NCI-H146 treated with DMSO at 0.1 percent for 48 hours (cell line): ENCODE results near the gene BARHL1.

ENCODE experiments used
- DNase-seq: peaks from one replicate; lab custom pipeline; 2025; ENCODE audit not compliant: unreplicated experiment; lab: John Stamatoyannopoulos, UW

BARHL1 gene

GRCh38 chr9:132582276-132582785 is at the start of gene BARHL1:
Gene BARHL1, plus strand, starts transcription at chr9:132582606. Its CDS starts 192 bp downstream, at chr9:132582798.
- peak; percentile 9 for DNase-seq

GRCh38 chr9:132534832-132535231 is 47.6 kb upstream of the BARHL1 start:
- DNase-seq = no peak

GRCh38 chr9:132536124-132536523 is 46.3 kb upstream of the BARHL1 start:
- DNase-seq = no peak

- no peak for DNase-seq
These were observed 45.1 kb upstream of the BARHL1 start for GRCh38 chr9:132537352-132537751.

- DNase-seq = no peak
These were observed 44.3 kb upstream of the BARHL1 start for GRCh38 chr9:132538071-132538470.

GRCh38 chr9:132539096-132539495 is 43.3 kb upstream of the BARHL1 start:
- DNase-seq = no peak

- no peak for DNase-seq
These were observed 41.4 kb upstream of the BARHL1 start for GRCh38 chr9:132541051-132541450.

GRCh38 chr9:132541870-132542830 is 40.3 kb upstream of the BARHL1 start:
- no peak for DNase-seq

GRCh38 chr9:132543251-132543650 is 39.2 kb upstream of the BARHL1 start:
- no peak for DNase-seq

GRCh38 chr9:132543960-132544359 is 38.4 kb upstream of the BARHL1 start:
- DNase-seq = no peak

GRCh38 chr9:132545578-132545977 is 36.8 kb upstream of the BARHL1 start:
- DNase-seq = no peak

- no peak for DNase-seq
These were observed 36.0 kb upstream of the BARHL1 start for GRCh38 chr9:132546148-132547051.

- no peak for DNase-seq
These were observed 35.4 kb upstream of the BARHL1 start for GRCh38 chr9:132547052-132547431.

GRCh38 chr9:132547436-132547835 is 35.0 kb upstream of the BARHL1 start:
- no peak for DNase-seq

- no peak for DNase-seq
These were observed 34.3 kb upstream of the BARHL1 start for GRCh38 chr9:132547976-132548730.

GRCh38 chr9:132548751-132549640 is 33.4 kb upstream of the BARHL1 start:
- no peak for DNase-seq

- no peak for DNase-seq
These were observed 30.9 kb upstream of the BARHL1 start for GRCh38 chr9:132551556-132551955.

- DNase-seq = no peak
These were observed 30.4 kb upstream of the BARHL1 start for GRCh38 chr9:132552041-132552440.

GRCh38 chr9:132554755-132555154 is 27.7 kb upstream of the BARHL1 start:
- no peak for DNase-seq

- DNase-seq = no peak
These were observed 26.9 kb upstream of the BARHL1 start for GRCh38 chr9:132555528-132555927.
